ENCODE measurements around the gene C17orf67. TPM values are rescaled to one million over a fixed set of nuclear protein-coding genes. Genes with fewer than 3 reads are reported as not detected.
A peak's percentile ranks its signal among the peaks of the same experiment; 100 is the strongest.

Gene C17orf67
- total and polyA plus RNA-seq, 2 of the 13 experiments (the other 11 are each of a cell fraction or from before 2014, with no cell fraction given), result 0.41 to 0.86 TPM

DNA sequence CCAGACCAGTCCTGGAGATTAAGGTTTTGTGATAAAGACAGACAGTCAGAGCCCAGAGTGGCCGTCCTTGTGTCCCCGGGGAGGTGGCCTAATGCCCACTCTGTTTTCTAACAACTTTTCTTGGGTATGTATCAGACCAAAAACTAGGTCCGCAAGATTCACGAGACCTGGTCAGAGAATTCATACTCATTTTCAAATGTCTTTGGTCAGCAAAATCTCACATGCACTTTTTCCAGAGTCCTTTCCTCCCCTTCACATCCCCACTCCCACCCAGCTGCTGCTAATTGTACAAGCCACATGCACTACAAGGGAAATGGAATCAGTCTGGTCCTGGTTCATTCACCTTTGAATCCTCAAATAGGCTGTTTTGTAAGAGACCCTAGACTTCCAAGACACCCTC is 61.7 kb downstream of the C17orf67 start:
- H3K4me2 ChIP-seq (ENCODE audit: low read depth, low read length), result peak overlapping the region; percentile 32
- POLR2A ChIA-PET, result interaction anchor here (1.1 kb wide), 1 partner anchor 15 kb away, joined by 3 read pairs; no protein-coding TSS in a partner anchor
- no peaks in the 10 kb centered on the region for H3K79me2 ChIP-seq (ENCODE audit: insufficient read depth, low read length)
- in situ Hi-C loops (cut with HindIII; ENCODE audit: extremely low pct_ligation_motif_present, low pct_unique_long_range_greater_than_20kb) (no loop called here), intact Hi-C loops (cut with micrococcal nuclease; ENCODE audit: unreplicated experiment) (no loop called here)
- H3K9ac ChIP-seq (ENCODE audit: insufficient read depth, low read depth, low read length), result no peak overlapping the region
- H3K27me3 ChIP-seq (ENCODE audit: control insufficient read depth in 1 of 2, insufficient read depth in 2 of 2, low read length in 2 of 2), result peaks cover 0 to 25% of the 10 kb centered on the region in 2 experiments; a peak in 3 of 5 replicates
- peak overlapping the region; percentile 5 for H3K27ac ChIP-seq (ENCODE audit: extremely low read length, insufficient read depth, low read length)
- no peaks in the 10 kb centered on the region for H3K36me3 ChIP-seq (replicated peaks in 1 of 2; ENCODE audit: control insufficient read depth in 1 of 2, insufficient read depth in 2 of 2, low read length in 2 of 2)
- no peaks in the 10 kb centered on the region for H3K9me3 ChIP-seq (ENCODE audit: low read length)
- TF ChIP-seq SNRNP70 (IDR thresholded peaks at IDR 0.05; ENCODE audit: low read depth, low read length), result no peak
- TF ChIP-seq MAFF (IDR thresholded peaks at IDR 0.05; ENCODE audit: low read depth, low read length), result peak; percentile 80
- peak; percentile 90 to 91 for TF ChIP-seq MAFK (conservative IDR thresholded peaks at IDR 0.05 in 1 of 2, IDR thresholded peaks at IDR 0.05 in 1 of 2; ENCODE audit: low read length in 2 of 2)
- TF ChIP-seq ZNF792 (CRISPR knock-in tag; IDR thresholded peaks at IDR 0.05), result no peak
- no peak for TF ChIP-seq RELA (CRISPR knock-in tag; IDR thresholded peaks at IDR 0.05)
- TF ChIP-seq CC2D1A (CRISPR knock-in tag; IDR thresholded peaks at IDR 0.05), result no peak
- 0 out of 2 replicates have a peak, but pooled peaks have one; percentile 26 for TF ChIP-seq FOXC1 (CRISPR knock-in tag; IDR thresholded peaks at IDR 0.05; ENCODE audit: borderline replicate concordance)
- H2AFZ ChIP-seq (ENCODE audit: low read length), result no peak overlapping the region
- no peak overlapping the region for H3K4me3 ChIP-seq (replicated peaks in 1 of 3; ENCODE audit: insufficient read depth in 1 of 3, low read depth in 2 of 3, low read length in 3 of 3)
- no peak for DNase-seq (ENCODE audit: low spot score)
- CTCF ChIA-PET (ENCODE audit: low intra/inter-chr PET ratio, low total read pairs), result no interaction called here
- H3K4me1 ChIP-seq (ENCODE audit: insufficient read depth, low read length), result peaks cover 27% of the 10 kb centered on the region
- peak; percentile 59 for ATAC-seq
- BruUV-seq (replicated peaks), result no TSS peak
- WGBS (ENCODE audit: low lambda C conversion rate), result 37% methylated on average over 4 of the region's 4 CpGs
- peak; percentile 12 for FAIRE-seq
- no peaks in the 10 kb centered on the region for H4K20me1 ChIP-seq (ENCODE audit: insufficient read depth, low read length)

DNA sequence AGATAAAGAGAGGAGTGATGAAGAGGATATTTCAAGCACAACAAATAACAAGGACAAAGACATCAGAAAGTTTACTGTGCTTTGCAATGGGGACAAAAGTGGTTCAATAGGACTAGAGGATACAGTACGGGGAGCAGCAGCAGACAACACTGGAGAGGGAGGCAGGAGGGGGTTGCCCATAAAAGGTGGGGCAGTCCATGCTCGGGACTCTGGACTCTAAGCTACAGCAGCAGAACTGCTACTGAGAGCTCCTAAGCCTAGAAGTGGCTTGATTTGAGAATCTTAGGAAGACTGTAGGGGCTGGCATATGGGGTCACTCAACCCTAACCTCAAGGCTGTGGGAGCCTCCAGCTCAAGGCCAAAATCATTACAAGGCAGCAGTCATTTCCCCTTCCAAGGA is 62.2 kb downstream of the C17orf67 start:
- BruUV-seq (replicated peaks), result no TSS peak
- Histone ChIP-seq H3K36me3 (replicated peaks in 1 of 2; ENCODE audit: control insufficient read depth in 1 of 2, insufficient read depth in 2 of 2, low read length in 2 of 2) (no peaks in the 10 kb centered on the region), H4K20me1 (ENCODE audit: insufficient read depth, low read length) (no peaks in the 10 kb centered on the region), H2AFZ (ENCODE audit: low read length) (no peak overlapping the region), H3K9ac (ENCODE audit: insufficient read depth, low read depth, low read length) (no peak overlapping the region), H3K9me3 (ENCODE audit: low read length) (no peaks in the 10 kb centered on the region), H3K4me2 (ENCODE audit: low read depth, low read length) (no peak overlapping the region), H3K4me3 (replicated peaks in 1 of 3; ENCODE audit: insufficient read depth in 1 of 3, low read depth in 2 of 3, low read length in 3 of 3) (no peak overlapping the region), H3K4me1 (ENCODE audit: insufficient read depth, low read length) (peaks cover 27% of the 10 kb centered on the region), H3K79me2 (ENCODE audit: insufficient read depth, low read length) (no peaks in the 10 kb centered on the region), H3K27me3 (ENCODE audit: control insufficient read depth in 1 of 2, insufficient read depth in 2 of 2, low read length in 2 of 2) (peaks cover 2 to 29% of the 10 kb centered on the region in 2 experiments; a peak in 3 of 5 replicates), H3K27ac (ENCODE audit: extremely low read length, insufficient read depth, low read length) (no peak overlapping the region)
- FAIRE-seq (no peak), DNase-seq (ENCODE audit: low spot score) (no peak), ATAC-seq (peak; percentile 62)
- ChIA-PET POLR2A (interaction anchor here (1.1 kb wide), 1 partner anchor 15 kb away, joined by 3 read pairs; no protein-coding TSS in a partner anchor), CTCF (ENCODE audit: low intra/inter-chr PET ratio, low total read pairs) (no interaction called here)
- 0% methylated on average over 2 of the region's 2 CpGs for WGBS (ENCODE audit: low lambda C conversion rate)
- in situ Hi-C loops (cut with HindIII; ENCODE audit: extremely low pct_ligation_motif_present, low pct_unique_long_range_greater_than_20kb), result no loop called here
- intact Hi-C loops (cut with micrococcal nuclease; ENCODE audit: unreplicated experiment), result no loop called here
- TF ChIP-seq ZNF788 (CRISPR knock-in tag; IDR thresholded peaks at IDR 0.05; ENCODE audit: borderline replicate concordance) (no peak), SRF (IDR thresholded peaks at IDR 0.05; ENCODE audit: low read depth, low read length) (peak; percentile 64), NR3C1 (CRISPR knock-in tag; IDR thresholded peaks at IDR 0.05) (no peak), ZNF251 (CRISPR knock-in tag; IDR thresholded peaks at IDR 0.05) (no peak), SRSF1 (optimal IDR thresholded peaks at IDR 0.05; ENCODE audit: low read depth, low read length) (no peak), HNF4A (CRISPR knock-in tag; IDR thresholded peaks at IDR 0.05) (peak; percentile 24; the same call in 1 of the 2 replicates)
- TF ChIP-seq, protein P1, sequence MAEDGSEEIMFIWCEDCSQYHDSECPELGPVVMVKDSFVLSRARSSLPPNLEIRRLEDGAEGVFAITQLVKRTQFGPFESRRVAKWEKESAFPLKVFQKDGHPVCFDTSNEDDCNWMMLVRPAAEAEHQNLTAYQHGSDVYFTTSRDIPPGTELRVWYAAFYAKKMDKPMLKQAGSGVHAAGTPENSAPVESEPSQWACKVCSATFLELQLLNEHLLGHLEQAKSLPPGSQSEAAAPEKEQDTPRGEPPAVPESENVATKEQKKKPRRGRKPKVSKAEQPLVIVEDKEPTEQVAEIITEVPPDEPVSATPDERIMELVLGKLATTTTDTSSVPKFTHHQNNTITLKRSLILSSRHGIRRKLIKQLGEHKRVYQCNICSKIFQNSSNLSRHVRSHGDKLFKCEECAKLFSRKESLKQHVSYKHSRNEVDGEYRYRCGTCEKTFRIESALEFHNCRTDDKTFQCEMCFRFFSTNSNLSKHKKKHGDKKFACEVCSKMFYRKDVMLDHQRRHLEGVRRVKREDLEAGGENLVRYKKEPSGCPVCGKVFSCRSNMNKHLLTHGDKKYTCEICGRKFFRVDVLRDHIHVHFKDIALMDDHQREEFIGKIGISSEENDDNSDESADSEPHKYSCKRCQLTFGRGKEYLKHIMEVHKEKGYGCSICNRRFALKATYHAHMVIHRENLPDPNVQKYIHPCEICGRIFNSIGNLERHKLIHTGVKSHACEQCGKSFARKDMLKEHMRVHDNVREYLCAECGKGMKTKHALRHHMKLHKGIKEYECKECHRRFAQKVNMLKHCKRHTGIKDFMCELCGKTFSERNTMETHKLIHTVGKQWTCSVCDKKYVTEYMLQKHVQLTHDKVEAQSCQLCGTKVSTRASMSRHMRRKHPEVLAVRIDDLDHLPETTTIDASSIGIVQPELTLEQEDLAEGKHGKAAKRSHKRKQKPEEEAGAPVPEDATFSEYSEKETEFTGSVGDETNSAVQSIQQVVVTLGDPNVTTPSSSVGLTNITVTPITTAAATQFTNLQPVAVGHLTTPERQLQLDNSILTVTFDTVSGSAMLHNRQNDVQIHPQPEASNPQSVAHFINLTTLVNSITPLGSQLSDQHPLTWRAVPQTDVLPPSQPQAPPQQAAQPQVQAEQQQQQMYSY (CRISPR knock-in tag; IDR thresholded peaks at IDR 0.05), result 0 out of 2 replicates have a peak, but pooled peaks have one; percentile 31
- TF ChIP-seq, protein P2, sequence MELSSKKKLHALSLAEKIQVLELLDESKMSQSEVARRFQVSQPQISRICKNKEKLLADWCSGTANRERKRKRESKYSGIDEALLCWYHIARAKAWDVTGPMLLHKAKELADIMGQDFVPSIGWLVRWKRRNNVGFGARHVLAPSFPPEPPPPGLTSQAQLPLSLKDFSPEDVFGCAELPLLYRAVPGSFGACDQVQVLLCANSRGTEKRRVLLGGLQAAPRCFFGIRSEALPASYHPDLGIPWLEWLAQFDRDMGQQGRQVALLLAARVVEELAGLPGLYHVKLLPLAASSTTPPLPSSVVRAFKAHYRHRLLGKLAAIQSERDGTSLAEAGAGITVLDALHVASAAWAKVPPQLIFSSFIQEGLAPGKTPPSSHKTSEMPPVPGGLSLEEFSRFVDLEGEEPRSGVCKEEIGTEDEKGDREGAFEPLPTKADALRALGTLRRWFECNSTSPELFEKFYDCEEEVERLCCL (CRISPR knock-in tag; IDR thresholded peaks at IDR 0.05; ENCODE audit: borderline replicate concordance), result no peak
